ENCODE measurements around the gene CLEC20A.

The CLEC20A gene

GRCh38 chr1:178513278-178513983 is 16.7 kb upstream of the CLEC20A start:
- no peak for TF ChIP-seq REST (IDR thresholded peaks at IDR 0.05; ENCODE audit: insufficient read depth in 1 of 2, low read depth in 2 of 2, low read length in 2 of 2)
- no peak for TF ChIP-seq TAF1 (IDR thresholded peaks at IDR 0.05; ENCODE audit: borderline replicate concordance, insufficient read depth, low read length)
- TF ChIP-seq POLR2AphosphoS5 (IDR thresholded peaks at IDR 0.05; ENCODE audit: low read depth, low read length), result no peak
- TF ChIP-seq FOXP2 (optimal IDR thresholded peaks at IDR 0.05; ENCODE audit: borderline replicate concordance, extremely low read depth, extremely low read length, insufficient read depth), result no peak
- no peak for TF ChIP-seq SIN3A (IDR thresholded peaks at IDR 0.05; ENCODE audit: borderline replicate concordance, insufficient read depth, low read length)

- no peak for TF ChIP-seq POLR2AphosphoS5 (IDR thresholded peaks at IDR 0.05; ENCODE audit: low read depth, low read length)
- TF ChIP-seq SIN3A (IDR thresholded peaks at IDR 0.05; ENCODE audit: borderline replicate concordance, insufficient read depth, low read length), result no peak
Observed at GRCh38 chr1:178512566-178513277, 16.0 kb upstream of the CLEC20A start, which contains the start of gene TEX35. TEX35 (plus strand) TSS chr1:178513109; CDS start chr1:178513189, 80 bp downstream.

- no peak for TF ChIP-seq TAF1 (IDR thresholded peaks at IDR 0.05; ENCODE audit: borderline replicate concordance, insufficient read depth, low read length)
- no peak for TF ChIP-seq FOXP2 (optimal IDR thresholded peaks at IDR 0.05; ENCODE audit: borderline replicate concordance, extremely low read depth, extremely low read length, insufficient read depth)
- TF ChIP-seq POLR2AphosphoS5 (IDR thresholded peaks at IDR 0.05; ENCODE audit: low read depth, low read length), result no peak
- no peak for TF ChIP-seq REST (IDR thresholded peaks at IDR 0.05; ENCODE audit: insufficient read depth in 1 of 2, low read depth in 2 of 2, low read length in 2 of 2)
- TF ChIP-seq SIN3A (IDR thresholded peaks at IDR 0.05; ENCODE audit: borderline replicate concordance, insufficient read depth, low read length), result no peak
Observed at GRCh38 chr1:178510155-178510554, 13.4 kb upstream of the CLEC20A start.

GRCh38 chr1:178509414-178510007 is 12.7 kb upstream of the CLEC20A start:
- no peak for TF ChIP-seq POLR2AphosphoS5 (IDR thresholded peaks at IDR 0.05; ENCODE audit: low read depth, low read length)
- no peak for TF ChIP-seq TAF1 (IDR thresholded peaks at IDR 0.05; ENCODE audit: borderline replicate concordance, insufficient read depth, low read length)
- no peak for TF ChIP-seq SIN3A (IDR thresholded peaks at IDR 0.05; ENCODE audit: borderline replicate concordance, insufficient read depth, low read length)
- no peak for TF ChIP-seq FOXP2 (optimal IDR thresholded peaks at IDR 0.05; ENCODE audit: borderline replicate concordance, extremely low read depth, extremely low read length, insufficient read depth)
- TF ChIP-seq REST (IDR thresholded peaks at IDR 0.05; ENCODE audit: insufficient read depth in 1 of 2, low read depth in 2 of 2, low read length in 2 of 2), result no peak

- TF ChIP-seq TAF1 (IDR thresholded peaks at IDR 0.05; ENCODE audit: borderline replicate concordance, insufficient read depth, low read length) (no peak), FOXP2 (optimal IDR thresholded peaks at IDR 0.05; ENCODE audit: borderline replicate concordance, extremely low read depth, extremely low read length, insufficient read depth) (no peak), SIN3A (IDR thresholded peaks at IDR 0.05; ENCODE audit: borderline replicate concordance, insufficient read depth, low read length) (no peak), REST (IDR thresholded peaks at IDR 0.05; ENCODE audit: insufficient read depth in 1 of 2, low read depth in 2 of 2, low read length in 2 of 2) (no peak), POLR2AphosphoS5 (IDR thresholded peaks at IDR 0.05; ENCODE audit: low read depth, low read length) (no peak)
Observed at GRCh38 chr1:178506669-178507068, 9.9 kb upstream of the CLEC20A start.

Data from PFSK-1 (cell line).